ENCODE measurements around the gene SRPK2.

SRPK2 gene

DNA sequence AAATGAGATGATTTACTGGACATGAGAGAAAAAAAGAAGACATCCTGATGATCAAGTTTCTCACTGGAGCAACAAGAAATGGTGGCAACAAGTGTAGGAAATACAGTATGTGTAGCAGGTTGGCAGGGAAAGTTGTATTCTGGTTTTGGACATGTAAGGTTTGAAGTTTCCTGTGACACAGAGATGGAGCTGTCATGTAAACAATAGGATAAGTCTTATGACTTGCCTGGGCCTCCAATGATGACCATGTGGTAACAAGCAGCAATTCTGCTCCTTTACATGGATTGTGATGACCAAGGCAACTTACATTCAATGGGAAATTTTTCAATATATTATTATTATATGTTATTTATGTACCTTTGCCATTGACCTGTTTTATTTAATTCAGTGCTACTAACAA, 249.3 kb downstream of the SRPK2 start:
- H3K9me3 ChIP-seq (replicated peaks in 1 of 2; ENCODE audit: control insufficient read depth in 2 of 2, insufficient read depth in 1 of 2, low read depth in 1 of 2, low read length in 2 of 2) = no peaks in the 10 kb centered on the region
- no peaks in the 10 kb centered on the region for H3K27me3 ChIP-seq (ENCODE audit: control insufficient read depth in 3 of 3, insufficient read depth in 3 of 3, low read depth in 1 of 3, low read length in 3 of 3)
- no peak overlapping the region for H2AFZ ChIP-seq (ENCODE audit: low read length)
- no peak overlapping the region for H4K91ac ChIP-seq (ENCODE audit: low read depth, low read length, poor library complexity)
- H2BK5ac ChIP-seq (ENCODE audit: low read length) = no peak overlapping the region
- no peak overlapping the region for H3K4me2 ChIP-seq (ENCODE audit: insufficient read depth, low read length, poor library complexity, severe bottlenecking)
- H4K8ac ChIP-seq (ENCODE audit: low read depth, low read length) = no peak overlapping the region
- DNase-seq (ENCODE audit: low spot score) = no peak
- H3K14ac ChIP-seq (ENCODE audit: low read length) = no peak overlapping the region
- no peak overlapping the region for H3K4ac ChIP-seq (ENCODE audit: low read length)
- no peak overlapping the region for H3K9ac ChIP-seq (ENCODE audit: low read depth, low read length, poor library complexity)
- H3K36me3 ChIP-seq (replicated peaks in 1 of 2; ENCODE audit: control insufficient read depth in 2 of 2, insufficient read depth in 2 of 2, low read length in 2 of 2) = peaks cover 12 to 83% of the 10 kb centered on the region in 2 donors
- H3K79me1 ChIP-seq (ENCODE audit: low read depth, low read length) = no peaks in the 10 kb centered on the region
- H3K4me1 ChIP-seq (ENCODE audit: control insufficient read depth in 2 of 2, insufficient read depth in 1 of 2, low read depth in 1 of 2, low read length in 2 of 2) = peaks cover 0 to 6% of the 10 kb centered on the region in 2 donors
- H2BK120ac ChIP-seq (ENCODE audit: low read depth, low read length) = no peak overlapping the region
- H2BK12ac ChIP-seq (ENCODE audit: low read length) = no peak overlapping the region
- H3K4me3 ChIP-seq (ENCODE audit: low read length in 2 of 2) = no peak overlapping the region
- no peak overlapping the region for H2BK15ac ChIP-seq (ENCODE audit: low read length)
- H3K23ac ChIP-seq (ENCODE audit: low read depth, low read length, poor library complexity) = no peak overlapping the region
- H3K27ac ChIP-seq (replicated peaks; ENCODE audit: low read length) = no peak overlapping the region
- H2AK5ac ChIP-seq (ENCODE audit: low read depth, low read length) = no peak overlapping the region
- no peak overlapping the region for H3K18ac ChIP-seq (ENCODE audit: low read length)

DNA sequence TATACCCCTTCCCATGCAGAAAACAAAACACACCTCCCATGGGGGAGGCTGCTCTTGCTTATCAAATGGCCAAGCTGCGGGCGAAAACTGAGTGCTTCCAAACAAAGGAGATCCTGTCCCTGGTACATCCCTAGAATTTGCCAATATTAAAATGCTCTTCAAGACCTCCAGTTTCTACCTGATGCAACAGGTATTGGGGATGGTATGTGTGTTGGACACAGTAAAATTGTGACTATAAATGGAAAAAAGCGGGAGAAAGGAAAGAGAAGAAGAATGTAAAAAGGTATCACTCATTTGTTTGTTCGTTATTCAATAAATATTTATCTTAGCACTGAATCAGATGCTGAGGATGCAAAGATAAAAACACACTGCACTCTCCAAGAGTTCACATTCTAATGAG, 250.8 kb downstream of the SRPK2 start:
- no peaks in the 10 kb centered on the region for H3K79me1 ChIP-seq (ENCODE audit: low read depth, low read length)
- H3K14ac ChIP-seq (ENCODE audit: low read length) = no peak overlapping the region
- H3K4me3 ChIP-seq (ENCODE audit: low read length in 2 of 2) = no peak overlapping the region
- no peak overlapping the region for H4K8ac ChIP-seq (ENCODE audit: low read depth, low read length)
- H3K9me3 ChIP-seq (replicated peaks in 1 of 2; ENCODE audit: control insufficient read depth in 2 of 2, insufficient read depth in 1 of 2, low read depth in 1 of 2, low read length in 2 of 2) = no peaks in the 10 kb centered on the region
- H3K9ac ChIP-seq (ENCODE audit: low read depth, low read length, poor library complexity) = no peak overlapping the region
- H3K36me3 ChIP-seq (replicated peaks in 1 of 2; ENCODE audit: control insufficient read depth in 2 of 2, insufficient read depth in 2 of 2, low read length in 2 of 2) = peaks cover 13 to 83% of the 10 kb centered on the region in 2 donors
- H3K4ac ChIP-seq (ENCODE audit: low read length) = no peak overlapping the region
- no peak overlapping the region for H2BK120ac ChIP-seq (ENCODE audit: low read depth, low read length)
- H4K91ac ChIP-seq (ENCODE audit: low read depth, low read length, poor library complexity) = no peak overlapping the region
- H3K27me3 ChIP-seq (ENCODE audit: control insufficient read depth in 3 of 3, insufficient read depth in 3 of 3, low read depth in 1 of 3, low read length in 3 of 3) = no peaks in the 10 kb centered on the region
- no peak overlapping the region for H2BK5ac ChIP-seq (ENCODE audit: low read length)
- no peak overlapping the region for H2AK5ac ChIP-seq (ENCODE audit: low read depth, low read length)
- peaks cover 0 to 6% of the 10 kb centered on the region in 2 donors for H3K4me1 ChIP-seq (ENCODE audit: control insufficient read depth in 2 of 2, insufficient read depth in 1 of 2, low read depth in 1 of 2, low read length in 2 of 2)
- no peak overlapping the region for H2BK15ac ChIP-seq (ENCODE audit: low read length)
- no peak overlapping the region for H2AFZ ChIP-seq (ENCODE audit: low read length)
- no peak overlapping the region for H3K27ac ChIP-seq (replicated peaks; ENCODE audit: low read length)
- no CpG with 5 or more reads among the region's 4 CpGs for WGBS, 2 donors (ENCODE audit: extremely low coverage in 2 of 2, insufficient read length in 2 of 2, insufficient replicate concordance in 1 of 2)
- H2BK12ac ChIP-seq (ENCODE audit: low read length) = no peak overlapping the region
- no peak overlapping the region for H3K4me2 ChIP-seq (ENCODE audit: insufficient read depth, low read length, poor library complexity, severe bottlenecking)
- no peak overlapping the region for H3K18ac ChIP-seq (ENCODE audit: low read length)
- no peak overlapping the region for H3K23ac ChIP-seq (ENCODE audit: low read depth, low read length, poor library complexity)
- no peak for DNase-seq (ENCODE audit: low spot score)

DNA sequence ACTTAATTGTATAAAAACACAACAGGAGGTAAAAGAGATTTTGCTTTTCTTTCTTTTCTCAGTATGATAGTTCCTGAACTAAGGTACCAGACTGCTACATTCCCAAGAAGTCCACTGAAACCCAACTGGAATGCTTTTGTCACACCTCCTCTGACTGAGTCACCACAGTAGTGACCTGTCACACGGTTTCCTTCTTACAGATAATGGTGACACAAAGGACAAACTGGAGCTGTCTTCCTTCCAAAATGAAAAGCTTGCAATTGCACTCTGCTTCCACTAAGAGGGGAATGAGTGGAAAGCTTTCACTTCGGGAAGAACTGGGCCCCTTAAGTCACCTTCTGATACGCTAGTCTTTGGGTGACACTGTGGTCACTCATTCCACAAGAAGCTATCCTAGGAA, 252.5 kb downstream of the SRPK2 start:
- DNase-seq (ENCODE audit: low spot score) = no peak
- Histone ChIP-seq H3K23ac (ENCODE audit: low read depth, low read length, poor library complexity) (no peak overlapping the region), H3K18ac (ENCODE audit: low read length) (no peak overlapping the region), H3K4me2 (ENCODE audit: insufficient read depth, low read length, poor library complexity, severe bottlenecking) (no peak overlapping the region), H4K8ac (ENCODE audit: low read depth, low read length) (no peak overlapping the region), H4K91ac (ENCODE audit: low read depth, low read length, poor library complexity) (no peak overlapping the region), H3K4me3 (ENCODE audit: low read length in 2 of 2) (no peak overlapping the region), H3K36me3 (replicated peaks in 1 of 2; ENCODE audit: control insufficient read depth in 2 of 2, insufficient read depth in 2 of 2, low read length in 2 of 2) (peaks cover 14 to 79% of the 10 kb centered on the region in 2 donors), H3K9me3 (replicated peaks in 1 of 2; ENCODE audit: control insufficient read depth in 2 of 2, insufficient read depth in 1 of 2, low read depth in 1 of 2, low read length in 2 of 2) (no peaks in the 10 kb centered on the region), H3K79me1 (ENCODE audit: low read depth, low read length) (no peaks in the 10 kb centered on the region), H2BK12ac (ENCODE audit: low read length) (no peak overlapping the region), H2BK120ac (ENCODE audit: low read depth, low read length) (no peak overlapping the region), H2AK5ac (ENCODE audit: low read depth, low read length) (no peak overlapping the region), H3K14ac (ENCODE audit: low read length) (no peak overlapping the region), H3K27me3 (ENCODE audit: control insufficient read depth in 3 of 3, insufficient read depth in 3 of 3, low read depth in 1 of 3, low read length in 3 of 3) (no peaks in the 10 kb centered on the region), H3K4me1 (ENCODE audit: control insufficient read depth in 2 of 2, insufficient read depth in 1 of 2, low read depth in 1 of 2, low read length in 2 of 2) (peaks cover 6 to 9% of the 10 kb centered on the region in 2 donors), H3K27ac (replicated peaks; ENCODE audit: low read length) (no peak overlapping the region), H3K4ac (ENCODE audit: low read length) (no peak overlapping the region), H2BK15ac (ENCODE audit: low read length) (no peak overlapping the region), H2BK5ac (ENCODE audit: low read length) (no peak overlapping the region), H3K9ac (ENCODE audit: low read depth, low read length, poor library complexity) (no peak overlapping the region), H2AFZ (ENCODE audit: low read length) (no peak overlapping the region)
- WGBS, 2 donors (ENCODE audit: extremely low coverage in 2 of 2, insufficient read length in 2 of 2, insufficient replicate concordance in 1 of 2) = no CpG with 5 or more reads among the region's 3 CpGs

DNA sequence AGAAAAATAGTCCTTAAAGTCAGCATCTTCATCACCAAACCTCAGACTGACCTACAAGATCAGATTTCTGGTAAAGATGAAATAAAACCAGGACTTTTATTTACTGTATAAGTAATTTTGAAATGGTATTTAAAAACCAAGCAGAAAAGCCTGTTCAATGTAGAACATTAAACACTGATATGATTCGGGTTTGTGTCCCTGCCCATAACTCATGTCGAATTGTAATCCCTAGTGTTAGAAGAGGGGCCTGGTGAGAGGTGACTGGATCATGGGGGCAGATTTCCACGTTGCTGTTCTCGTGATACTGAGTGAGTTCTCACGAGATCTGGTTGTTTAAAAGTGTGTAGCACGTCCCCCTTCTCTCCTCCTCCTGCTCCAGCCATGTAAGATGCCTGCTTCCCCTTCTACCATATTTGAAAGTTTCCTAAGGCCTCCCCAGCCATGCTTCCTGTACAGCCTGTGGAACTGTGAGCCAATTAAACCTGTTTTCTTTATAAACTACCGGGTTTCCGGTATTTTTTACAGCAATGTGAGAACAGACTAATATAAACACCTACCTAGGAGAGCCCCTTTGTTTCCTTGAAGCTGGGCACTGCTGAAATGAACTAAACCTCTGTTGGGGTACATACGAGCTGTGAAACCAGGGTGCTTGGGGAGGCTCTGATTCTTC, 254.6 kb downstream of the SRPK2 start:
- Histone ChIP-seq H3K4me1 (ENCODE audit: control insufficient read depth in 2 of 2, insufficient read depth in 1 of 2, low read depth in 1 of 2, low read length in 2 of 2) (peaks cover 4 to 11% of the 10 kb centered on the region in 2 donors), H2BK12ac (ENCODE audit: low read length) (no peak overlapping the region), H4K91ac (ENCODE audit: low read depth, low read length, poor library complexity) (no peak overlapping the region), H2AFZ (ENCODE audit: low read length) (no peak overlapping the region), H3K79me1 (ENCODE audit: low read depth, low read length) (no peaks in the 10 kb centered on the region), H3K27ac (replicated peaks; ENCODE audit: low read length) (no peak overlapping the region), H2AK5ac (ENCODE audit: low read depth, low read length) (no peak overlapping the region), H3K4ac (ENCODE audit: low read length) (no peak overlapping the region), H3K9ac (ENCODE audit: low read depth, low read length, poor library complexity) (no peak overlapping the region), H3K18ac (ENCODE audit: low read length) (no peak overlapping the region), H3K9me3 (replicated peaks in 1 of 2; ENCODE audit: control insufficient read depth in 2 of 2, insufficient read depth in 1 of 2, low read depth in 1 of 2, low read length in 2 of 2) (no peaks in the 10 kb centered on the region), H2BK5ac (ENCODE audit: low read length) (no peak overlapping the region), H3K23ac (ENCODE audit: low read depth, low read length, poor library complexity) (no peak overlapping the region), H3K4me2 (ENCODE audit: insufficient read depth, low read length, poor library complexity, severe bottlenecking) (no peak overlapping the region), H2BK15ac (ENCODE audit: low read length) (no peak overlapping the region), H3K36me3 (replicated peaks in 1 of 2; ENCODE audit: control insufficient read depth in 2 of 2, insufficient read depth in 2 of 2, low read length in 2 of 2) (peaks cover 11 to 72% of the 10 kb centered on the region in 2 donors), H2BK120ac (ENCODE audit: low read depth, low read length) (no peak overlapping the region), H4K8ac (ENCODE audit: low read depth, low read length) (no peak overlapping the region), H3K14ac (ENCODE audit: low read length) (no peak overlapping the region), H3K27me3 (ENCODE audit: control insufficient read depth in 3 of 3, insufficient read depth in 3 of 3, low read depth in 1 of 3, low read length in 3 of 3) (no peaks in the 10 kb centered on the region), H3K4me3 (ENCODE audit: low read length in 2 of 2) (no peak overlapping the region)
- WGBS, 2 donors (ENCODE audit: extremely low coverage in 2 of 2, insufficient read length in 2 of 2, insufficient replicate concordance in 1 of 2) = no CpG with 5 or more reads among the region's 9 CpGs
- no peak for DNase-seq (ENCODE audit: low spot score)

Measured in neuronal stem cell (in vitro differentiated cells).